HL-60/S4 (cell line): ENCODE measurements around the gene NADSYN1.

Experiments
- in situ Hi-C: fragments of 300-500 bp; cut with MboI; formaldehyde crosslinking; loops from 2 replicates; pipeline ENCODE4 v1.14.3; 2022; ENCODE audit warnings: low sequenced_read_pairs

NADSYN1 gene

GRCh38 chr11:71540521-71541304, 87.7 kb downstream of the NADSYN1 start:
- in situ Hi-C loops = loop anchor here (25.0 kb wide), 1 partner anchor 103 kb away; the partner anchor contains the start of gene DHCR7

GRCh38 chr11:71542382-71542781, 89.4 kb downstream of the NADSYN1 start:
- in situ Hi-C loops = loop anchor here (25.0 kb wide), 1 partner anchor 105 kb away; the partner anchor contains the start of gene DHCR7

GRCh38 chr11:71542879-71543777, 90.1 kb downstream of the NADSYN1 start:
- in situ Hi-C loops = loop anchor here (25.0 kb wide), 1 partner anchor 106 kb away; the partner anchor contains the start of gene DHCR7

DNA sequence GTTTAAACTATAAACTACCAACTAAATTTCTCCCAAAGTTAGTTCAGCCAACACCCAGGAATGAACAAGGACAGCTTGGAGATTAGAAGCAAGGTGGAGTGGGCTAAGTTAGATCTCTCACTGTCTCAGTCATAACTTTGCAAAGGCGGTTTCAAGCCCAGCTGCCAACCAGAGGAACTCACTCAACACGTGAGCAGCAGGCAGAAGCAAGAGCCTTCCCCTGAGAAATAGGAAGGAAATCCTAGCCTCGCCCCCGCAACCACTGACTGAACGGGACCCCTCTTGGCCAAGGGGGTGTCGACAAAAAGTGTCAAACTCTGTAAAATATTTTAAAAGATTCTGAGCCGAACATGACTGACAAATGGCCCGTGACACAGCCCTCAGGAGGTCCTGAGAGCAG, 90.9 kb downstream of the NADSYN1 start:
- in situ Hi-C loops = loop anchor here (25.0 kb wide), 1 partner anchor 107 kb away; the partner anchor contains the start of gene DHCR7

- in situ Hi-C loops = loop anchor here (25.0 kb wide), 1 partner anchor 107 kb away; the partner anchor contains the start of gene DHCR7
Observed at GRCh38 chr11:71544525-71545214, 91.7 kb downstream of the NADSYN1 start.

DNA sequence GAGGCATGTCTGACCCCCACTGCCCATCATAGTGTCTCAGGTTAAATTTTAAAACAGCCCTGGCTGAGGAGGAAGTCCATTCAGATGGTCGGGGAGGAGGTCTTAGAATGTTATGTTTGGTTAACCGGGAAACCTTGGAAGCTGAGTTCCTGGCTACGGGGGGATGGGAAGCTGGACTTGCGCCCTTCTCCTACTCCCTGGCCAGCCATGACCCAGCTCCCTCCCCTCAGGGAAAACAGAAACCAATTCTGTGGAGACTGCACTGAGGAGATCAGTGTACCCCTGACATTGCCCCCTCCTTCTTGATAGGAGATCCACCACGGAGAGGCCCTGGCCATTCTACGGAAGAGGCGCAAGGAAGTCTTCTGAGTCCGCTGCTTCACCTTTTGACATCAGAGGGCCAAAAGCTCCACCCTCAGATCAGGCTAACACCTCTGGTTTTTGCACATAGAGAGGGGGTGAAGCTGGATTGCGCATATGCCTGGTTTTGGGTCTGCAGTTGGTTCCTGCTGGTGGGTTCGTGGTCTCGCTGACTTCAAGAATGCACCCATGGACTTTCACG, 92.5 kb downstream of the NADSYN1 start:
- in situ Hi-C loops = loop anchor here (25.0 kb wide), 1 partner anchor 108 kb away; the partner anchor contains the start of gene DHCR7

DNA sequence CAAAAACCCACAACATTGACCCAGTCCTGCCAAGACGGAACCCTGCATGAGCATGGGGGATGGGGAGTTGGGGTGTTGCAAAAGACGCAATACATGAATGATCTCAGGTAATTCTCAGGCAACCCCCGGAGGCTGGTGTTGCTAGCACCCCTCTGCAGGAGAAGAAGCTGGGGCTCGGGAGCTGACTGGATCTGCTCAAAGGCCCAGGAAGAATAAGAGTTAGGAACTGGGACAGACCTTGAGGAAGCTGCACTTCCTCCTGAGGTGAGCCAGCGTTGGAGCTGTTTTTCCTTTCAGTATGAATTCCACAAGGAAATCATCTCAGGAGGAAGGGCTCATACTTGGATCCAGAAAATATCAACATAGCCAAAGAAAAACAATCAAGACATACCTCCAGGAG, 95.1 kb downstream of the NADSYN1 start, which contains the start of gene KRTAP5-9:
KRTAP5-9 (plus strand) TSS at position 301 of the 400 bp plus-strand sequence. CDS start 238 bp downstream, outside the sequence.
- in situ Hi-C loops = loop anchor here (25.0 kb wide), 1 partner anchor 111 kb away; the partner anchor contains the start of gene DHCR7

DNA sequence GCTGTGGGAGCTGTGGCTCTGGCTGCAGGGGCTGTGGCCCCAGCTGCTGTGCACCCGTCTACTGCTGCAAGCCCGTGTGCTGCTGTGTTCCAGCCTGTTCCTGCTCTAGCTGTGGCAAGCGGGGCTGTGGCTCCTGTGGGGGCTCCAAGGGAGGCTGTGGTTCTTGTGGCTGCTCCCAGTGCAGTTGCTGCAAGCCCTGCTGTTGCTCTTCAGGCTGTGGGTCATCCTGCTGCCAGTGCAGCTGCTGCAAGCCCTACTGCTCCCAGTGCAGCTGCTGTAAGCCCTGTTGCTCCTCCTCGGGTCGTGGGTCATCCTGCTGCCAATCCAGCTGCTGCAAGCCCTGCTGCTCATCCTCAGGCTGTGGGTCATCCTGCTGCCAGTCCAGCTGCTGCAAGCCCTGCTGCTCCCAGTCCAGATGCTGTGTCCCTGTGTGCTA, 95.7 kb downstream of the NADSYN1 start:
- in situ Hi-C loops = loop anchor here (25.0 kb wide), 1 partner anchor 111 kb away; the partner anchor contains the start of gene DHCR7
